CD4-positive, alpha-beta T cell treated with Interleukin-4 for 4 hours (primary cell): ENCODE measurements around the gene ZBTB46.
"Not testable (repeated sequence)": the region's sequence is repeated elsewhere in the genome, so short reads cannot be mapped to it uniquely, and the experiment has no call there.

Source experiments
- DNase-seq: peaks from one replicate; pipeline ENCODE4 v3.0.0-alpha.2; 2020

ZBTB46 gene

GRCh38 chr20:63783970-63784369 is 47.1 kb downstream of the ZBTB46 start:
- DNase-seq, result no peak

- no peak for DNase-seq
Observed at GRCh38 chr20:63782521-63782971, 48.5 kb downstream of the ZBTB46 start.

GRCh38 chr20:63782051-63782471 is 49.0 kb downstream of the ZBTB46 start:
- peak; percentile 88 for DNase-seq

DNA sequence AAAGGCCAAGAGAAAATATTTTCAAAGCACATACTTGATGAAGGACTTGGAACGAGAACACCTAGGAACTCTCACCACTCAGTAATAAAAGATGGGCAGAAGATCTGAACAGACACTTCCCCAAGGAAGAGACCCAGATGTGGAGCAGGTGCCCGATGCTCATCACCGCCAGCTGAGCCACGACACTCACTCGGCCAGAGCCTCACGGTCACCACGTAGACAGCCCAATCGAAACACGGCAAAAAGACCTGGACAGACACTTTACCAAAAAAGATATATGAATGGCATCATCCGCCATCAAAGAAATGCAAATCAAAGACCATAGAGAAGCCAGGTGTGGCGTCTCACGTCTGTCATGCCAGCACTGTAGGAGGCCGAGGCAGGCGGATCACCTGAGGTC is 49.9 kb downstream of the ZBTB46 start:
- DNase-seq, result no peak

- no peak for DNase-seq
Observed at GRCh38 chr20:63778857-63779256, 52.2 kb downstream of the ZBTB46 start.

- DNase-seq, result no peak
Observed at GRCh38 chr20:63778034-63778752, 52.9 kb downstream of the ZBTB46 start.

GRCh38 chr20:63777614-63778013 is 53.5 kb downstream of the ZBTB46 start:
- DNase-seq, result no peak

DNA sequence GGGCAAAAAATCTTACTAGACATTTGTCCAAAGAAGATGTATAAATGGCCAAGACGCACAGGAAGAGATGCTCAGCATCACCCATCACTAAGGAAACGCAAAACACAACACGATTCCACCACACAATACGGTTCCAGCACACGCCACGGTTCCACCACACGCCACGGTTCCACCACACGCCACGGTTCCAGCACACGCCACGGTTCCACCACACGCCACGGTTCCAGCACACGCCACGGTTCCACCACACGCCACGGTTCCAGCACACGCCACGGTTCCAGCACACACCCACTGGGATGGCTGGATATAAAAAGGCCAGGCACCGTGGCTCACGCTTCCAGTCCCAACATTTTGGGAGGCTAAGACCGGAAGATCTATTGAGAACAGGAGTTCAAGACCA is 54.2 kb downstream of the ZBTB46 start:
- DNase-seq, result not testable (repeated sequence)

- no peak for DNase-seq
Observed at GRCh38 chr20:63775096-63775978, 55.7 kb downstream of the ZBTB46 start.

GRCh38 chr20:63774306-63774705 is 56.8 kb downstream of the ZBTB46 start:
- DNase-seq, result no peak

DNA sequence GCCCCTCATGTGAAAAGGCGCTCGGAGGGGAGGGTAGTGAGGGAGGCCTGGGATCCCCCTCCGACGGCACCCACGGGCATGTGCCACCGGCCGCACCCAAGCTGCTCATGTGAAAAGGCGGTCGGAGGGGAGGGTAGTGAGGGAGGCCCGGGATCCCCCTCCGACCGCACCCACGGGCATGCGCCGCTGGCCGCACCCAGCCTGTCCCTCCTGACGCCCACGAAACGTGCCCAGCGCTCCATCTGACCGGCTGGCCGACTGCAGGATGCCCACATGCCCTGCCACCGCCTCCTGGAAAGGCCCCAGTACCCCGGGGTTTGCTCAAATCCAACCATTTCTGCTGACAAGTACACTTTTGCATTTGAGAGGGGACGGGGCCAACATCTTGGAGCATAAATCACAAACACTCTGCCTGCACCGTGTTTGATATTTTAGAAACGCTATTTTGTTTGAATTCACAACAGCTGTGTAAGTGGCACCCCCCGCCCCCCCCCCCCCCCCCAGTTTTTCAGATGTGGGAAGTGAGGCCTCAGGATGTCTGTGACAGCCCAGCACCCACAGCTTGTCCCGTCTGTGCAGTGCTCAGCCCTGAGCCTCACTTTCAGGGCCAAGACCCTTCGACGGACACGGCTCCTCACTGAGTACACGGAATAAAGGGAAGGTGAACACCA is 57.4 kb downstream of the ZBTB46 start:
- no peak for DNase-seq

DNA sequence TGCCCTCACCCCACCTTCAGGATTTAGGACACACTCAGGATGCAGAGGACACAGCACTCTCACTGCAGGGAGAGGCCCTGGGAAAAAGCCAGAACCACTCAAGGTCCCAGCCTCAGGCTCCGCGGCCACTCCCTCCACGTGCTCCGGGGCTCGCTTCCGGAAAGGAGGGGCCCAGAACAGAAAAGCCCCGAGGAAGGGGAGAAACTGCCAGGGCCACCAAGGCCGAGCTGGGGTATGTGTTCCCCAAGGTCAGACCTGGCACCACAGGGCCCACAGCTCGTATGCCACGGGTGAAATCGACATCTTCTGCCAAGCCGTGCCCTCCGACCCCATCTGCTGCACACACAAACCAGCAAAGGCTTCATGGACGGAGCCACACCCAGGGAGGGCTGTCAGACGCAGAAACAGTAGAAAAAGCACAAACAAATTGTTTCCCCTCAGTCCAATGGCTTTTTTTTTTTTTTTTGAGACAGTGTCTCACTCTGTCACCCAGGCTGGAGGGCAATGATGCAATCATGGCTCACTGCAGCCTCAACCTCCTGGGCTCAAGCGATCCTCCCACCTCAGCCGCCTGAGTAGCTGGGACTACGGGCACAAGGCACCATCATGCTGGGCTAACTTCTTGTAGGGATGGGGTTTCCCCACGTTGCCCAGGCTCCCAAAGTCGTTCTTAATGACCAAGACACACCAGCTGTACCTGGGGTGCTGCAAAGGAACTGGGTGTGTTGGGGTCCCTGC is 58.1 kb downstream of the ZBTB46 start:
- no peak for DNase-seq

- DNase-seq, result no peak
Observed at GRCh38 chr20:63771046-63771707, 59.9 kb downstream of the ZBTB46 start.

DNA sequence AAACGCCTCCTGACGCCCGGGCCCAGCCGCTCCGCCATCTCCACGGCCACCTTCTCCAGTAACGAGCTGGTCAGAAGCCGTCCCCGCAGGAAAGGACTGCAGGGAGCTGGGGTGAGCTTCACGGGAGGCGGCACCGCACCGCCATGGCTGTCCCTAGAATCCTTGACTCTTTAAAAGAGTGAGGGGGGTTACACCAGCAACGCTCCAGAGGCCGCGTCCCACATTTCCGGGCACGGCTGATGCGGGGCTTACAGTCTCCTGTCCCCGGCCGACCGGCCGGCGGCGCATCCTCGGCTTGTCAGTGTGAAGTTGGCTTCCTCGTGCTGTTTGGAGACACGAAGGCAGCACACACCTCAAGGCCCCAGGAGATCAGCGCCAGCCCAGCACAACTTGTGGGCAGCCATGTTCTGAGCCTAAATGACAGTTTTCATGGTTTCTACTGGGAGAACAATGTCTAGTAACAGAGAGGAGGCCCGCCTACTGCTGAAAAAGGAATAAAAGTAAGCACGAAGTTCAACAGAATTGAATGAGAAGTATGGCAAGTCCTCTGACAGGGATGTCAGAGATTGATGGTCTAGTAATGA is 61.1 kb downstream of the ZBTB46 start:
- no peak for DNase-seq

- DNase-seq, result no peak
Observed at GRCh38 chr20:63768591-63769515, 62.2 kb downstream of the ZBTB46 start.

DNA sequence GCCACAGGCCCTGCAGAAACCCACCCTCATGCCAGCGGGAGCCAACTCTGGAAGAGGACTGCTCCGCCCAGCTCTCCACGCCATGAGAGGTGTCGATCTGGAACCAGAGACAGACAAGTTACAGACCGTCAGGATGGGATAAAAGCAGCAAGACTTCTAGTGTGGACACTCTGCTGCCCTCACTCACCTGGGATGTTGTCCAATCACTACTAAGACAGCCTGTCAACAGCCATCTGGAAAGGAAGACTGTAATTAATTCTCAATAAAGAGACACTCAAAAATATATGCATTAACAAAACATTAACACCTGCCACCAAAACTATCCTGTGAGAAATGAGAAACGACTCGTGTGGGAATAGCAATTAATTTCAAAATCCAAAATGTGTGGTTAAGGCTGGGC is 63.2 kb downstream of the ZBTB46 start:
- no peak for DNase-seq

GRCh38 chr20:63767456-63767855 is 63.6 kb downstream of the ZBTB46 start:
- no peak for DNase-seq

DNA sequence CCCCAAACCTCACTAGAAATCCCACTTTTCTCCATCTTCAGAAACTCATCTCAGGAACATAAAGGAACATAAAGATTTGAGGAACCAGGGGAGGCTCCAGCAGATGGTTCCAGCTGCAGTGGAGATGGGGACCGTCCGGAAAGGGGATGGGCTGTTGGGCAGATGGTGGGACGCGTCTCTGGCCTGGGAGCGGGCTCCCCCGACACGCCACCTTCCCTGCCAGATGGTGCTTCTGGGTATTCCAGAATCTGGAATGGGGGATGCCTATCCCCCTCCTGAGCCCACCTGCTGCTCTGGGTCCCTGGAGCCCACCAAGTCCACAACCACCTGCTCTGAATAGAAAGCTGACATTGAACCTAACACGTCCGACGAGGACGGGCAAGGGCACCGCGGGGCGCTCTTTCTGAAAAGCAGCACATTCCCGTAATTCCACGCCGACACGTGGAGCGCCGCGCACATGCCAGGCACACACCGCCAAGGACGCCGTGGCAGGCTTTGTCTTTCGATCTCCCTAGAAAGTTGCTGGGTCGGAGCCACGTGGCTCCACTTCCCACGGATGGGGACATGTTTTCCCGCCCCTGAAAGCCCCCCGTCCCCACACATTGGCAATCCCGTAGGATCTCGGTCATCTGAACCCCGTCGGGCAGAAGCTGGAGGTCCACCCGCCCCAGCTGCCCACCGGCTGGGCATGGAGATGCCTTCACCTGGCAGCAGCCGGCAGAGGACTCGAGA is 64.2 kb downstream of the ZBTB46 start:
- DNase-seq, result no peak

DNA sequence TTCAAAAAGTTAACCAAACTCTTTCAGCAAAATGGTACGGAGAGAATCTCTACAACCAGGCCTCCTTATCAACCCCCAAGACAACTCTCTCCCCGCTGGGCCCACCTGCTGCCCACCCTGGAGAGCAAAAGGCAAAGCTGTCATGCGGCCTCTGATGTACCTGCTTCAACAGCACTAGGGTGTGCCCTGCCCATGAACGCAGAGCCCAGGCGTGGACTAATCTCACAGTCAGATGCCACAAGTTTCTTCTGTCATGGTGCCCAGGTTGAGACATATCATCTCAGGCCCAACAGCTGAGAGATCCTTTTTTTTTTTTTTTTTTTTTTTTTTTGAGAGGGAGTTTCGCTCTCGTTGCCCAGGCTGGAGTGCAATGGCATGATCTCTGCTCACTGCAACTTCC is 65.2 kb downstream of the ZBTB46 start:
- no peak for DNase-seq
